C4-2B (cell line): Measurements from ENCODE around the gene MROH2B.

Experiments
- ZFX ChIP-seq: fragments of 450-650 bp; IDR thresholded peaks from 2 replicates; pipeline ENCODE4 v1.6.1; 2017
- TF ChIP-seq, protein P1 (sequence below): fragments of 450-650 bp; conservative IDR thresholded peaks from 2 replicates; pipeline ENCODE4 v1.5.1; 2017; ENCODE audit warnings: mild to moderate bottlenecking

DNA sequence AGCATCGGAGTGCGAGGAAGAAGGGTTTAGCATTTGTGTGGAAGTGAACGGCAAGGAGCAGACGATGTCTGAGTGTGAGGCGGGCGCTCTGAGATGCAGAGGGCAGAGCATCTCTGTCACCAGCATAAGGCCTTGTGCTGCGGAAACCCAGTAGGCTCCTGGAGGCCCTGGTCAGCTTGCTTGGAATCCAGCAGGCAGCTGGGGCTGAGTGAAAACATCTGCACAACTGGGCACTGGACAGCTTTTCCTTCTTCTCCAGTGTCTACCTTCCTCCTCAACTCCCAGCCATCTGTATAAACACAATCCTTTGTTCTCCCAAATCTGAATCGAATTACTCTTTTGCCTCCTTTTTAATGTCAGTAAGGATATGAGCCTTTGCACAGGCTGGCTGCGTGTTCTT is 89.7 kb downstream of the MROH2B start:
- TF ChIP-seq, protein P1, sequence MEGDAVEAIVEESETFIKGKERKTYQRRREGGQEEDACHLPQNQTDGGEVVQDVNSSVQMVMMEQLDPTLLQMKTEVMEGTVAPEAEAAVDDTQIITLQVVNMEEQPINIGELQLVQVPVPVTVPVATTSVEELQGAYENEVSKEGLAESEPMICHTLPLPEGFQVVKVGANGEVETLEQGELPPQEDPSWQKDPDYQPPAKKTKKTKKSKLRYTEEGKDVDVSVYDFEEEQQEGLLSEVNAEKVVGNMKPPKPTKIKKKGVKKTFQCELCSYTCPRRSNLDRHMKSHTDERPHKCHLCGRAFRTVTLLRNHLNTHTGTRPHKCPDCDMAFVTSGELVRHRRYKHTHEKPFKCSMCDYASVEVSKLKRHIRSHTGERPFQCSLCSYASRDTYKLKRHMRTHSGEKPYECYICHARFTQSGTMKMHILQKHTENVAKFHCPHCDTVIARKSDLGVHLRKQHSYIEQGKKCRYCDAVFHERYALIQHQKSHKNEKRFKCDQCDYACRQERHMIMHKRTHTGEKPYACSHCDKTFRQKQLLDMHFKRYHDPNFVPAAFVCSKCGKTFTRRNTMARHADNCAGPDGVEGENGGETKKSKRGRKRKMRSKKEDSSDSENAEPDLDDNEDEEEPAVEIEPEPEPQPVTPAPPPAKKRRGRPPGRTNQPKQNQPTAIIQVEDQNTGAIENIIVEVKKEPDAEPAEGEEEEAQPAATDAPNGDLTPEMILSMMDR = no peak
- TF ChIP-seq ZFX = no peak
